ENCODE results near the gene SNPH.
"Not testable (repeated sequence)": the region's sequence is repeated elsewhere in the genome, so short reads cannot be mapped to it uniquely, and the experiment has no call there.

Gene SNPH

GRCh38 chr20:1337441-1337840 lies 71.3 kb downstream of the SNPH start:
- no peak for DNase-seq (ENCODE audit: low read depth in 2 of 2)

DNA sequence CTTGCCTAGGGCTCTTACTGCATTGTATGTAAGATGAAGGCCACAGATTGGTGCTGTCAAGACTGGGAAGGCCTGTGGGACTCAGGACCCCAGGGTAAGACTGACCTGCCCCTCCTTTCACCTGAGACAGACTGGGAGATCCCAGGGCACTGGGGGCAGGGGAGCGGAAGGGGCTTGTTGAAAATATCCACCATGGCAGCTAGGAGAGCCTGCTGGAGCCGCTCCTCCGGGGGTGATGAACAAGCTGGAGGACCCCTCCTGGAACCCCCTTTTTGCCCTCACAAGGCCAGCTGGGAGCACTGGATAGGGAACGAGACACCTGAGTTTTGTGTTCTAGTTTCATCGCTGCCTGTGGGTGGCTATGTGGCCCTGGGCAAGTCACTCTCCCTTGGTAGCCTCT lies 72.0 kb downstream of the SNPH start:
- no peak for DNase-seq (ENCODE audit: low read depth in 2 of 2)

DNA sequence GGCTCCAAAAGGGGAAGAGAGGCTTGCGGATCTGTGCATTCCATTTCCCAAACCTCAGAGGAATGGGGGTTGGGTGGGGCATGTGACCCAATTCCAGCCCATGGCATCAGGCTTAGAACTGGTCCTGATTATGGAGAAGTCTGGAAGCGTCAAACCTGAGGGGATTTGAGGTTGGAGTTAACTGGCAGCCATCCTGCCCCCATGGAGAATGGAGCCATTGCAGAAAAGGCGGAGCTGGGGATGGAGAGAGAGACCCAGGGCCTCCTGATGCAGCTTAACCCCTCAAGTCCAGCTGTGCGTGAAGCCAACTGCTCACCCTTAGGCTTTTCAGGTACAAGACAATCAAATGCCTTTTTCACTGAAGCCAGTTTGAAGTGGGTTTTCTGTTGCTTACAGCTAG lies 72.7 kb downstream of the SNPH start:
- no peak for DNase-seq (ENCODE audit: low read depth in 2 of 2)

- no peak for DNase-seq (ENCODE audit: low read depth in 2 of 2)
Measured at GRCh38 chr20:1341561-1342265, 75.6 kb downstream of the SNPH start.

DNA sequence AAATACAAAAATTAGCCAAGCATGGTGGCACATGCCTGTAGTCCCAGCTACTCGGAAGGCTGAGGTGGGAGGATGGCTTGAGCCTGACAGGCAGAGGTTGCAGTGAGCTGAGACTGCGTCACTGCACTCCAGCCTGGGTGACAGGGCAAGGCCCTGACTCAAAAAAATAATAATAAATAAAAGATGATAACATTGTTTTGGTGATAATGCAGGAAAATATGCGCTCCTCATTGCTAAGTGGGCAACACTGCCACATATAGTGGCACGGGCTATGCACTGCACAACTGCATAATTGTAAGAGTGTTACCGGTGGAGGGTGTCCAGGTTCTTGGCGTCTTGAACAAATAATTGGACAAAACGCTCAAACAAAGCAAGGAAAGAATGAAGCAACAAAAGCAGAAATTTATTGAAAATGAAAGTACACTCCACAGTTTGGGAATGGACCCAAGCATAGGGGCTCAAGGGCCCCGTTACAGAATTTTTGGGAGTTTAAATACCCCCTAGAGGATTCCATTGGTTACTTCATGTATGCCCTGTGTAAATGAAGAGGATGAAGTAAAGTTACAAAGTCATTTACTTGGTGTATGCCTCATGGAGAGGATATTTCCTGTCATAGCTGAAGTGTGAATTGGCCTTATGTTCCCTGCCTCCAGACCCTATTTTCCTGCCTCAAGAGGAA lies 77.5 kb downstream of the SNPH start:
- DNase-seq (ENCODE audit: low read depth in 2 of 2), result not testable (repeated sequence)

- no peak for DNase-seq (ENCODE audit: low read depth in 2 of 2)
Measured at GRCh38 chr20:1345030-1345755, 79.1 kb downstream of the SNPH start.

- no peak for DNase-seq (ENCODE audit: low read depth in 2 of 2)
Measured at GRCh38 chr20:1345756-1346093, 79.6 kb downstream of the SNPH start.

DNA sequence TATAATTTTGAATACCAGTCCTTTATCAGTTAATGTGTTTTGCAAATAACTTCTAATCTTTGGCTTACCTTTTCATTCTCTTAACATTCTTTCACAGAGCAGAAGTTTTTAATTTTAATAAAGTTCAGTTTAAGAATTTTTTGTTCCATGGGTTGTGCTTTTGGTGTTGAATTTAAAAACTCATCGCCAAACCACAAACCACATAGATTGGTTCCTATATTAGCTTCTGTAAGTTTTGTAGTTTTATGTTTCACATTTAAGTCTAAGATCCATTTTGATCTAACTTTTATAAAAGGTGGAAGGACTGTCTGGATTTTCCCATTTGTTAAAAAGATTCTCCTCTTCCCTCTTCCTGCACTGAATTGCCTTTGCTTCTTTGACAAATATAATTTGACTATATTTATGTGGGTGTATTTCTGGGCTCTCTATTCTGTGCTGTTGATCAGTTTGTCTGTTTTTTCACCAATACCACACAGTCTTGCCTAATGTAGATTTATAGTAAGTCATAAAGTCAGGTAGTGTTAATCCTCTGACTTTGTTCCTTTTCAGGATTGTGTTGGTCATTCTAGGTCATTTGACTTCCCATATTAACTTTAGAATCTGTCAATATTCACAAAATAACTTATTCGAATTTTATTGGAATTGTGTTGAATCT lies 80.3 kb downstream of the SNPH start:
- no peak for DNase-seq (ENCODE audit: low read depth in 2 of 2)

DNA sequence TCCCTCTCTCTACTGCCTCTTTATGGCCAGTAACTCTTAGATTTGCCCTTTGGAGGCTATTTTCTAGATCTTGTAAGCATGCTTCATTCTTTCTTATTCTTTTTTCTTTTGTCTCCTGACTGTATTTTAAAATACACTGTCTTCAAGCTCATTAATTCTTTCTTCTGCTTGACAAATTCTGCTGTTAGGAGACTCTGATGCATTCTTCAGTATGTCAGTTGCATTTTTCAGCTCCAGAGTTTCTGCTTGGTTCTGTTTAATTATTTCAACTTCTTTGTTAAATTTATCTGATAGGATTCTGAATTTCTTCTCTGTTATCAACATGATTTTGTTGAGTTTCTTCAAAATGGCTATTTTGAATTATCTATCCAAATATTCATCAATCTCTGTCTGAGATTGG lies 87.9 kb downstream of the SNPH start:
- no peak for DNase-seq (ENCODE audit: low read depth in 2 of 2)

- no peak for DNase-seq (ENCODE audit: low read depth in 2 of 2)
Measured at GRCh38 chr20:1357921-1358671, 92.0 kb downstream of the SNPH start.

All from activated CD8-positive, alpha-beta memory T cell treated with anti-CD3 and anti-CD28 coated beads for 4 hours (primary cell).